ENCODE data around the gene PTPRM.

GRCh38 chr18:8005870-8006569 lies 438.9 kb downstream of the PTPRM start:
- no peak for TF ChIP-seq FOXM1 (IDR thresholded peaks at IDR 0.05; ENCODE audit: low read depth)
- TF ChIP-seq RFX5 (IDR thresholded peaks at IDR 0.05; ENCODE audit: low read length): no peak
- TF ChIP-seq, protein P1, sequence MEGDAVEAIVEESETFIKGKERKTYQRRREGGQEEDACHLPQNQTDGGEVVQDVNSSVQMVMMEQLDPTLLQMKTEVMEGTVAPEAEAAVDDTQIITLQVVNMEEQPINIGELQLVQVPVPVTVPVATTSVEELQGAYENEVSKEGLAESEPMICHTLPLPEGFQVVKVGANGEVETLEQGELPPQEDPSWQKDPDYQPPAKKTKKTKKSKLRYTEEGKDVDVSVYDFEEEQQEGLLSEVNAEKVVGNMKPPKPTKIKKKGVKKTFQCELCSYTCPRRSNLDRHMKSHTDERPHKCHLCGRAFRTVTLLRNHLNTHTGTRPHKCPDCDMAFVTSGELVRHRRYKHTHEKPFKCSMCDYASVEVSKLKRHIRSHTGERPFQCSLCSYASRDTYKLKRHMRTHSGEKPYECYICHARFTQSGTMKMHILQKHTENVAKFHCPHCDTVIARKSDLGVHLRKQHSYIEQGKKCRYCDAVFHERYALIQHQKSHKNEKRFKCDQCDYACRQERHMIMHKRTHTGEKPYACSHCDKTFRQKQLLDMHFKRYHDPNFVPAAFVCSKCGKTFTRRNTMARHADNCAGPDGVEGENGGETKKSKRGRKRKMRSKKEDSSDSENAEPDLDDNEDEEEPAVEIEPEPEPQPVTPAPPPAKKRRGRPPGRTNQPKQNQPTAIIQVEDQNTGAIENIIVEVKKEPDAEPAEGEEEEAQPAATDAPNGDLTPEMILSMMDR (IDR thresholded peaks at IDR 0.05): no peak
- TF ChIP-seq SMC3 (IDR thresholded peaks at IDR 0.05; ENCODE audit: low read depth, low read length): no peak
- TF ChIP-seq POLR2AphosphoS5 (IDR thresholded peaks at IDR 0.05; ENCODE audit: low read depth, low read length): no peak
- no peak for TF ChIP-seq MEF2A (IDR thresholded peaks at IDR 0.05; ENCODE audit: borderline replicate concordance, low read depth)
- TF ChIP-seq, protein P2, sequence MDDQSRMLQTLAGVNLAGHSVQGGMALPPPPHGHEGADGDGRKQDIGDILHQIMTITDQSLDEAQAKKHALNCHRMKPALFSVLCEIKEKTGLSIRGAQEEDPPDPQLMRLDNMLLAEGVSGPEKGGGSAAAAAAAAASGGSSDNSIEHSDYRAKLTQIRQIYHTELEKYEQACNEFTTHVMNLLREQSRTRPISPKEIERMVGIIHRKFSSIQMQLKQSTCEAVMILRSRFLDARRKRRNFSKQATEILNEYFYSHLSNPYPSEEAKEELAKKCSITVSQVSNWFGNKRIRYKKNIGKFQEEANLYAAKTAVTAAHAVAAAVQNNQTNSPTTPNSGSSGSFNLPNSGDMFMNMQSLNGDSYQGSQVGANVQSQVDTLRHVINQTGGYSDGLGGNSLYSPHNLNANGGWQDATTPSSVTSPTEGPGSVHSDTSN (IDR thresholded peaks at IDR 0.05): no peak
- TF ChIP-seq NRF1 (IDR thresholded peaks at IDR 0.05; ENCODE audit: low read depth, low read length): no peak
- no peak for TF ChIP-seq YY1 (IDR thresholded peaks at IDR 0.05; ENCODE audit: low read depth)
- no peak for TF ChIP-seq RAD21 (IDR thresholded peaks at IDR 0.05; ENCODE audit: low read length)
- TF ChIP-seq GABPA (IDR thresholded peaks at IDR 0.05; ENCODE audit: low read depth): no peak
